H4 (cell line): ENCODE data around the gene CEP57L1. TPM values are rescaled to one million over a fixed set of nuclear protein-coding genes. Genes with fewer than 3 reads are reported as not detected.
"Not testable (repeated sequence)": the region's sequence is repeated elsewhere in the genome, so short reads cannot be mapped to it uniquely, and the experiment has no call there.

Experiments used
- DNase-seq: peaks from one replicate; pipeline ENCODE4 v3.0.0-alpha.2; 2015; ENCODE audit warnings: low spot score
- total RNA-seq: library from RNA; depleted of rRNA; stranded (reverse); fragments of >200 nt; shearing (Covaris generic); gene quantifications from 2 replicates; pipeline ENCODE4 v1.2.3, GENCODE V29; 2014; rRNA removed

CEP57L1 gene
- total RNA-seq, 1 experiment from 2014 or later: 13.9 TPM

DNA sequence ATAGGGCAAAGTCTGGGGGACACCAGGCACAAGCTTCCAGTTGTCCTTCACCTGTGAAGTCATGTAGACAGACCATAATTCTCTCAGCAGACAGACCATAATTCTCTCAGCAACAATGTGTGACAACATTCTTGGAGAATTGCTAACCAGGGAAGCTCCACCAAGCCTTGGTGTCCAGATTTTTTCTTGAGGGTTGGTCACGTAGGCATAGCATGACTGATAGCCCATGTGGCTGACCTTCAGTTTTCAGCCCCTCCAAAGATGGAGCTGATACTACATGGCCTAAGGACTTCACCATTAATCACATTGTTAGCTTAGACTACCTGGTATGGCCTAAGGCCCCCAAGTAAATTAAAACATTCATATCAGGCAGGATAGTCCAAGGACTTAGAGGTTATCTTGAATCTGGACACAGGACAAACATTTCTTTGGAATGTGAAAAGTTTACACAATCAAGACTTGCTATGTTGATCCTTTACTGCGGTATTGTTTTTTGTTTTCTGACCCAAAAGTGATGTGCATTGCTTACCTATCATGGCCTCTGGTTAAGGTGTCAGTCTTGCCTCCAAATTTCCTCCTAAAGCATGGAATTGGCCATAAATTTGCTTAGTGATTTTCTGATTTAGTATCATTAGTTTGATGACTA lies 76.9 kb downstream of the CEP57L1 start:
- no peak for DNase-seq

DNA sequence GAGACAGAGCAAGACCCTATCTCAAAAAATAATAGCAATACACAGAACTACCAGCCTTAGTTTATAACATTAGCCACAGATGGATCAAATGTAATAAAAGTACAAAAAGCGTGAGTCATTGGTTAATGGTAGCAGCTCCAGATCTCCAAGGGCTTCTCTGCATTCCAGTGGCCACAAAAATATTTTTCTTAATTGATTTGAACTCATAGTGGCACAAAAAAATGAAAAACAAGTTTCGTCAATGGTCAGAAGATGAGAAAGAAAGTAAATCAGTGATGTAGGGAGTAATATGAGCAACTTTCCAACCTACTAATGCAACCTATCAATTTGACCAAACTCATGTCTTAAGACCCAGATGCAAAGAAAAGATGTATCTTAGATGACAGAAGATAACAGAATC lies 79.6 kb downstream of the CEP57L1 start:
- no peak for DNase-seq

DNA sequence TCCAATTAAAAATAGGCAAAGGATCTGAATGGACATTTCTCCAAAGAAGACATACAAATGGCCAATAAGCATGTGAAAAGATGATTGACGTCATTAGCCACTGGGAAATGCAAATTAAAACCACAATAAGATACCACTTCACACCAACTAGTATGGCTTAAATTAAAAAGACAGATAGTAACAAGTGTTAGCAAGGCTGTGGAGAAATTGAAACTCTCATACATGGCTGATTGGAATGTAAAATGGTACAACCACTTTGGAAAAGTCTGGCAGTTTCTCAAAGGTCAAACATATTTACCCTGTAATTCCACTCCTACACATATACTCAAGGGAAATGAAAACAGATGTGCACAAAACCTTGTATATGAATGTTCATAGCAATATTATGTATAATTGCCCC lies 83.6 kb downstream of the CEP57L1 start:
- no peak for DNase-seq

DNA sequence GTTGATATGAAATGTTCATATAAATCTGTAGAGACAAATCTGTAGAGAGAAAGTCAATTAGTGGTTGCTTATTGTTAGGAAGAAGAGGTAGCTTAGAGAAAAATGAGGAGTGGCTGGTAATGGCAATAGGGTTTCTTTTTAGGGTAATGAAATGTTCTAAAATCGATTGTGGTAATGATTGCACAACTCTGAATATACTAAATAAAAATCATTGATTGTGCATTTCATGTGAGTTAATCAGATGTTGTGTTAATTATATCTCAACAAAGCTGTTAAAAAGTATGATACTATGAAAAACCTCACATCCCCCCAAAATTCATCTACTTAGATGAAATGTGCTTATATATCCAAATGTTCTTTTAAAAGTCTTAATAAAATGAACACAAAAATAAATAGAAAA lies 84.2 kb downstream of the CEP57L1 start:
- no peak for DNase-seq

DNA sequence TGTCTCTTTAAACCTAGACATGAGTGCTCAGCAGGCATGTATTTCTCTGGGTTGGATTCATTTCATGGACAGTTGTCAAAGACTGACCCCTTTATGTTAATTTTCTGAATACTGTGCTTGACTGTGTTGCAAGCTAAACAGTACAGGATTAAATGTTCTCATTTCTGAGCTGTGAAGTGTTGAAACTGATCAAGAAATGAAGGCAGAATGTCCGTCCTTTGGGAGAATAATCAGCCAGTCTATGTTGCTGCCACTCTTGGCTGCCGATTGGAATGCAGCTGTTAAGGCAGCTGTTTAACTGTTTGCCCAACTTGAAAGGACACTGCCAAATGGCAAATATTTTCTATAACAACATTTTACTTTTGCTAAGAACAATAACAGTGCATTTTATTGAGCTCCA lies 87.3 kb downstream of the CEP57L1 start:
- no peak for DNase-seq

DNA sequence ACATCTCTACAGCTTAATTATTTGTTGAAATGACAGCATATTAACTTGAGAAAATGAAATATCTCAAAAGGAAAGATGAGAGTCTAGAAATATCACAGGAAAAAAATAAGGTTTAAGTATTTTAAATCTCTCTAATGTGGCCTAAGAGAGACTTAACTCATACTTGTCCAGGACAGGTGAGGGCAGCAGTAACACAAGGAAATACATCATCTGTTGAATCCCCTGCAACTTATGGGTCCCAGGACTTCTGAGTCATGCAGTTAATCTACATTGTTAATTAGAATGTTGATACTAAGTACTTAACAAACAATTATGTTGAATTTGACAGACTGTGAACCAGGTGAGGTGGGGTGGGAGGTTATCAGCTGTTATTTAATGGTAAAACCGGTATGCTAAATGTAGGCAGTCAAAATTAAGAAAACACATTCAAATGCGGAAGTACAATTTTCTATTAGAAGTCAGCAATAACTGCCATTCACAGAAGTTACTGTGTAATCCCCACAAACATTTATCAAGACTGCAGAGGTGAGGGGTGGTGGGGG lies 87.9 kb downstream of the CEP57L1 start:
- no peak for DNase-seq

DNA sequence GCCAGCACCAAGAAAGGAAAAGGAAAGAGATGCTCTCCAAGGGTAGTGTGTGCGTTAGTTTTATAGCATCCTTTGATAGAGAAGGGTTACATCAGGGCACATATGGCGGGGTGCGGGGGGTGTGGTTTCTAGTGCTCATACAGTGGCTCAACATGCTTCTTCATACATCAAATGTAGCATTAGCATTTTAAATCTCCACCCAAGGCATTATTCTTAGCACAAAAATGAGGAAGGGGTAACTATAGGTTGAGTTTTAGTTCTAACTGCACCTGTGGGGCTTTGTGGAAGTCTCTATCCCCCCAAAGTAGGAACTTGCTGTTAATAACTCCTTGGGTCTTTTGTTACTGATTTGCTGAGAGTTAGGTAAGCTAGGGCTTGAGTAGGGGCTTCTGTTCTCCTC lies 89.3 kb downstream of the CEP57L1 start:
- no peak for DNase-seq

DNA sequence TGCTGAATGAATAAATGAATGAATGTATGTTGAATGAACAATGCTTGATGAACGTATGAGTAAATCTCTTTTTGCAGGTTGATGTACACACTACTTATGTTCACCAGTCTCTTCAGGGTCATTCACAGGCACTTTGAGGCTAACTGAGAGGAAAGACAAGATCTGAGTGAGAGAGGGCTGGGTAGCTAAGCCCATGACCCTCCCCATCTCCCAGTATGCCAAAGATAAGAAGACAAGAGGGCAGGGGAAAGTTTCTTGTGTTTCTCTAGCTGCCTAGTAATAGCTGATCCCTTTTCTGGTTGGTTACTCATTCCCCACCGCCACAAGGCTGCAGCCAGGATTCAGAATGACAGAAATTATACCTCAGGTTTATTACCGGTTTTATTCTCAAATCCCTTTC lies 90.7 kb downstream of the CEP57L1 start:
- DNase-seq: no peak

DNA sequence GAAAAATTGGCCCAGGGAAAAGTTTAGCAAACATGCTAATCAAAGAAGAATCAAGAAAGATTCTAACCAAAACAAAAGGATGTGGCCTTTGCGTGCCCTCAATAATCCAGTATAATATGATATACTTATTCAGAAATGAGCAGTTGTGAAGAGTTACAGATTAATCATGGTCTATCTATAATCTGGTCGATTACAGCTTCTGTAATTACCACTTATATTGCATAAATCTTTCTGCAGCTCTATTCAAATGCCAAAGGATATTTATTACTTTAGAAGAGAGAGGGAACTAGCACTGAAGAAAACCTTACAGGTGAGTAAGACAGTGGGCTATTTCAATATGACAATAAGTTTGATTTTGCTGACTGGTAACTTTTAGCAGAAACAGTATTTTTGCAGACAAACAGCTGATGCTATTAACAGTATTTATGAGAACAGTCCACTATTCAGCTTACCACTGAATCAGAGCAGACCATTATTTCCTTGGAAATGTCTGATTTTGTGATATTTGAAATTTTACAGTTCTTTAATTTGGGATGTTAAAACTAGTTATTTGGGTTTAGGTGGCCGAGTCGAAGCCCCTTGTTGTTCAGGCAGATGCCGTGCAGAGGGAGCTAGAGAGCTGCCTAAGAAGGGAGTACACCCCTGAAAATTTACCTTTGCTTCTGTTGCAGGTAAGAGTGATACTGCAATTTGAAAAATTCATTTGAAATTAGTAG lies 92.2 kb downstream of the CEP57L1 start:
- peak; percentile 5 for DNase-seq

DNA sequence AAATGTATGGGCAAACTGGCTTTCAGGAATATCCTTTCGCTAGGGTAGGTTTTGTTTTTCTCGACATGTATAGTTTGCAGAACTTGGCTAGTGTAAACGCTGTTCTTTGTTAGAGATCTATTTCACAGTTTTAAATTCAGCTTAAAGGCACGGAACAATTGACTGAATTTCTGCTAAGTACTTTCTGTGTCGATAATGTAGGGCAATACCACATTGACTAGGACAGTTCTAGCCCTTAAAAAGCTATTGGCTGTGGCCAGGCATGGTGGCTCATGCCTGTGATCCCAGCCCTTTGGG lies 92.8 kb downstream of the CEP57L1 start:
- no peak for DNase-seq

DNA sequence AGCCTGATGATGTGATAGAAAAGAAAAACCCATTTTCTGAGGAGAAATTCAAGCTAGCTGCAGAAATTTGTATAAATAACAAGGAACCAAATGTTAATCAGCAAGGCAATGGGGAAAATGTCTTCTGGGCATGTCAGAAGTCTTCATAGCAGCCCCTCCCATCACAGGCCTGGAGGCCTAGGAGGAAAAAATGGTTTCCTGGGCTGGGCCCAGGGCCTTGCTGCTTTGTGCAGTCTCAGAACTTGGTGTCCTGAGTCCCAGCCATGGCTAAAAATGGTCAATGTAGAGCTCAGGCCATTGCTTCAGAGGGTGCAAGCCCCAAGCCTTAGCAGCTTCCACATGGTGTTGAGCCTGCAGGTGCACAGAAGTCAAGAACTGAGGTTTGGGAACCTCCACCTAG lies 96.1 kb downstream of the CEP57L1 start:
- DNase-seq: not testable (repeated sequence)

DNA sequence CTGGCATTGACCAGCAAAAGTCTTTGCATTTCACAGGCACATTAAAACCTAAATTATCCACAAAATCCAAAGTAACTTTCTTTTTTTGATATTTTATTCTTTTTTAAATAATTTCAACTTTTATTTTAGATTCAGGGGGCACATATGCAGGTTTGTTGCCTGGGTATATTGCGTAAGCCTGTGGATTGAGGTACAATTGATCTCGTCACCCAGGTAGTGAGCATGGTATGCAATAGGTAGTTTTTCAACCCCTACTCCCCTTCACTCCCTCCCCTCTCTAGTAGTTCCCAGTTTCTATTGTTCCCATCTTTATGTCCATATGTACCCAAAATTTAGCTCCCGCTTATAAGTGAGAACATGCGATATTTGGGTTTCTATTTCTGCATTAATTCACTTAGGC lies 97.6 kb downstream of the CEP57L1 start:
- DNase-seq: no peak

DNA sequence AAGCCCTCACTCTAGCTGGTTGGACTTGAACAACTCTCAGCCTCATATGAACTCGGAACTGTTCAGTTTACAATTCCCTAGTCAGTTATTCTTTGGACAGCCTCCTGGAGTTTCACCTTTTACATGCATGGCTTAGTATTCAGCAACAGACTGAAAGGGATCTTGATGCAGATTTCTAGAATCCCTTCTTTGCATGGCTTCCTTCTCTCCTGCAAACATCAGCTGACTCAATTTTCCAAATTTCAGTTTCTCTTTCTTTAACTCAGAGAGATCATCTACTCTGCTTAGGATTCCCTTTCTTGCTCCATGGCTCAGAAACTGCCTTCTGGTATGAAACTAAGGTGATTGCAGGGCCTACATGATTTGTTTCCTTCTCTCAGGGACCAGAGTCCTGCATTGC lies 99.6 kb downstream of the CEP57L1 start:
- no peak for DNase-seq

DNA sequence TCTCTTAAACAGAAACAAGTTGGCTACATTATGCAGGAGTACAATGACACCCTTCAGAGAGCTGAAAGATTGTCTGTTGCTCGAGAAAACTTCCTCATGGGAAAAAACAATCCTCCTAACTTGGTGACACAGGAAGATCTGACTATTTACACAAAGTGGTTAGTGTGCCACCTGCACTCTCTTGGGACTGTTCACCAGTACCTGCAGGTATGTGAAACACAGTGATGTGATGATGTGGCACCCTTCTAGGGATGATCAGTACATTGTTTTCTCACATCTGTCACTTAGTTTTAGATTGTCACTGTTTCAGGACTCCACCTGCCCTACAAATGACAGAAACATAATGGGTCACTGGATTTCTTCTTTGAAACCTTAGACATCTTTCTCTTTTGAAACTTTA lies 101.8 kb downstream of the CEP57L1 start:
- DNase-seq: no peak

DNA sequence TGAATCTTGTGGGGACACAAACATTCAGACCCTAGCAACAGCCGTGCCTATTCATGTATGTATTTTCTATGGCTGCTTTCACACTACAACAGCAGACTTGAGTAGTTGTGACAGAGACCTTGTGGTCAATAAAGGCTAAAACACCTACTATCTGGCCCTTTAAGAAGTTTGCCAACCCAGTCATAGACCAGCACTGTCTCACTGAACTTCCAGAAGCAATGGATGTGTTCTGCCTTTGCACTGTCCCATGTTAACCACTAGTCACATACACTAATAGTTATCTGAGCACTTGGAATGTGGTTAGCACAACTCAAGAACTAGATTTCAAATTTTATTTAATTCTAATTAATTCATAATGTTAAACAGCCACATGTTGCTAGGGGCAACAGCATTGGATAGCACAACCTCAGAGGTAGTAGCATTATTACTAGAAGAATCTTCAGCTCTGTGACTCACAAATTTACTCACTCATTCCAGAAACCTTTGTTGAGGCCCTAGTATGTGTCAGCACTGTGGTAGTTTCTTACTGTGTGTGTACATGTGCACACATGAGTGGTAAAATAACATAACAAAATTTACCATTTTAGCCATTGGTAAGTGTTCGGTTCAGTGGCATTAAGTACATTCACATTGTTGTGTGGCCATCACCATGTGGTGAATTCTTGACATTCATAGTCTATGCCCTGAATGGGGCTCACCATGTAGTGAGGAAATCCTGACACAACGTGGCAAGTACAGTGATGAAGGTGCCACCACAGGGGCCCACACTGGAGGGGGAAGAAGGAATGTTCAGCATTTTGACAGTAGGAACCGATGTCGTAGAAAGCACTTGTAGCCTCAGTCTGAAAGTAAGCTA lies 107.3 kb downstream of the CEP57L1 start:
- DNase-seq: no peak

DNA sequence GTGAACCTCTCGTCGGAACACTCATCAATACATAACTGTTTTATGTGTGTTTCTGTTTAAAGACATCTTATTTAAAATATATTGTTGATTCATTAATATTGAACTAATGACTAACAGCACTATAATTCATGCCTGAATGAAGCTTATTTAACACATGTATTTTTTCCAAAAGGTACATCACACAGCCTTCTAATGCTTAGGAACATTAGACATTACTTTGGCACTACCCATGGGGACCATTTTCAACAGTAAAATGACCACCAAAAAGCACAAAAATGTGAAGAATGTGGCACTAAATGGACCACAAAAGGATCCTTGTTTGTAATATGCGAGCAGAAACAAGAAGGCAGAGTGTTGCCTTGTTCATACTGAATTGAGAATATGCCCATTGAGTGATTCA lies 109.2 kb downstream of the CEP57L1 start:
- no peak for DNase-seq

DNA sequence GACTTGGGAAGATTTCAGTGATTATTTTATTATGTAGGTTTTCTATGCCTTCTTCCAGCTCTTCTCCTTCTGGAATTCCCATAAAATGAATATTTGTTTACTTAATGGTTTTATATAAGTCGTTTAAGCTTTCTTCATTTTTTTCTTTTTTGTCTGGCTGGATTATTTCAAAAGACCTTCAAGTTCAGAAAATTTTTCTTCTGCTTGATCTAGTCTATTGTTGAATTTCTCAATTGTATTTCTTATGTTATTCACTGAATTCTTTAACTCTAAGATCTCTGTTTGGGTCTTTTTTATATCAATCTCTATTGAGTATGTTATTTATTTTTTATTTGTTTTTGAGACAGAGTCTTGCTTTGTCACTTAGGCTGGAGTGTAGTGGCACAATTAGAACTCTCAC lies 117.4 kb downstream of the CEP57L1 start:
- no peak for DNase-seq

Other genes with a start within 250 kb of the CEP57L1 start
- gene ARMC2, start 247.1 kb upstream of the CEP57L1 start, total RNA-seq: 0.33 and 1.2 TPM in 2 replicates
- 11.0 and 13.4 TPM in 2 replicates for gene SESN1, start 661 bp upstream of the CEP57L1 start, total RNA-seq